GM06990 (cell line): ENCODE data around the gene SULT1B1.

Experiments
- DNase-seq: peaks from one replicate; pipeline ENCODE4 v3.0.0-alpha.2; 2011; ENCODE audit not compliant: insufficient read length; ENCODE audit errors: extremely low read depth
- H3K27me3 ChIP-seq: replicated peaks from 2 replicates; pipeline ENCODE4 v1.6.0; 2011; ENCODE audit warnings: low read length; ENCODE audit not compliant: control insufficient read depth, insufficient read depth
- H3K36me3 ChIP-seq: 2 replicates; pipeline ENCODE4 v1.5.1; 2011; ENCODE audit warnings: low read length; ENCODE audit not compliant: control insufficient read depth, insufficient read depth
- H3K4me3 ChIP-seq: replicated peaks from 2 replicates; pipeline ENCODE4 v1.5.1; 2011; ENCODE audit warnings: low read depth, mild to moderate bottlenecking, control low read depth, low read length
- TF ChIP-seq, protein P1 (sequence below): IDR thresholded peaks from 2 replicates; pipeline ENCODE4 v1.5.1; 2011; ENCODE audit warnings: low read length, control low read depth, mild to moderate bottlenecking, inconsistent platforms; ENCODE audit not compliant: insufficient read depth, poor library complexity, severe bottlenecking

The SULT1B1 gene

DNA sequence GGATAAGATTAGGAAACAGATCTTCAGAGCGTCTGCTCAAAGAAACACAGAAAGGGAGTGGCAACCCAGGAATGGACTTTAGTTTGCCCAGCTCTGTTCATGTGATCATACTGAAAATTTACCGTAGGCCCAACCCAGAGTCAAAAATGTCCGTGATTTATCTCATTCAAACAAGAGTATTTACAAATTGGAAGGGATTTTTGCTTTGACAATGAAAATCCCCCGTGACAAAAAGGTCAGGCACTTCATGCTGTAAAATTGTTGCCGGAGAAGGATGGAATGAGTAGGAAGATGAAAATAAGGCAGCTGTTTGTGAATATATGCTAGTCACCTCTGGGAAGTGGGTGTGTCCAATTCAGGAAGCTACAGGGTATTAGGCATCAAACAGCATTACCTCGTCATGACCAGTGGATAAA lies 1.2 kb downstream of the SULT1B1 start:
- Histone ChIP-seq H3K4me3 (no peak overlapping the region), H3K36me3 (no peaks in the 10 kb centered on the region), H3K27me3 (no peaks in the 10 kb centered on the region)
- DNase-seq: no peak
- TF ChIP-seq, protein P1, sequence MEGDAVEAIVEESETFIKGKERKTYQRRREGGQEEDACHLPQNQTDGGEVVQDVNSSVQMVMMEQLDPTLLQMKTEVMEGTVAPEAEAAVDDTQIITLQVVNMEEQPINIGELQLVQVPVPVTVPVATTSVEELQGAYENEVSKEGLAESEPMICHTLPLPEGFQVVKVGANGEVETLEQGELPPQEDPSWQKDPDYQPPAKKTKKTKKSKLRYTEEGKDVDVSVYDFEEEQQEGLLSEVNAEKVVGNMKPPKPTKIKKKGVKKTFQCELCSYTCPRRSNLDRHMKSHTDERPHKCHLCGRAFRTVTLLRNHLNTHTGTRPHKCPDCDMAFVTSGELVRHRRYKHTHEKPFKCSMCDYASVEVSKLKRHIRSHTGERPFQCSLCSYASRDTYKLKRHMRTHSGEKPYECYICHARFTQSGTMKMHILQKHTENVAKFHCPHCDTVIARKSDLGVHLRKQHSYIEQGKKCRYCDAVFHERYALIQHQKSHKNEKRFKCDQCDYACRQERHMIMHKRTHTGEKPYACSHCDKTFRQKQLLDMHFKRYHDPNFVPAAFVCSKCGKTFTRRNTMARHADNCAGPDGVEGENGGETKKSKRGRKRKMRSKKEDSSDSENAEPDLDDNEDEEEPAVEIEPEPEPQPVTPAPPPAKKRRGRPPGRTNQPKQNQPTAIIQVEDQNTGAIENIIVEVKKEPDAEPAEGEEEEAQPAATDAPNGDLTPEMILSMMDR: no peak

DNA sequence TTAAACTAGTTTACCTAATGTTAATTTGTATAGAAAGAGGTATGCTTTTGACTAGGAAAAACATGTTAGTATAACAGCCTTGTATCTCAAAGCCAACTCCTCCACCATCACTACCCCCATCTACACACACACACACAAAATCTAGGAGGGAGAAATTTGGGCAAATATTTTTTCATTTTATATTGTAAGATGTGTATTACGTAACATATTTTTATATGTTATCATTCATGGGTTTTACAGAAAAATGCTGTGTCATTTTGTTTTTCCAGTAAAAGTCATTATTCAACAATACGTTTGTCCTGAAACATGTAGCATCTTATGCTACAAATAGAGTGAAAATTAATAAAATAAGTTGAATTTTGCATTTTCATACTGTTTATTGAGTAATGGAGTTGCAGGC lies 3.0 kb downstream of the SULT1B1 start:
- H3K36me3 ChIP-seq: no peaks in the 10 kb centered on the region
- DNase-seq: no peak
- no peaks in the 10 kb centered on the region for H3K27me3 ChIP-seq
- TF ChIP-seq, protein P1: no peak
- H3K4me3 ChIP-seq: no peak overlapping the region

DNA sequence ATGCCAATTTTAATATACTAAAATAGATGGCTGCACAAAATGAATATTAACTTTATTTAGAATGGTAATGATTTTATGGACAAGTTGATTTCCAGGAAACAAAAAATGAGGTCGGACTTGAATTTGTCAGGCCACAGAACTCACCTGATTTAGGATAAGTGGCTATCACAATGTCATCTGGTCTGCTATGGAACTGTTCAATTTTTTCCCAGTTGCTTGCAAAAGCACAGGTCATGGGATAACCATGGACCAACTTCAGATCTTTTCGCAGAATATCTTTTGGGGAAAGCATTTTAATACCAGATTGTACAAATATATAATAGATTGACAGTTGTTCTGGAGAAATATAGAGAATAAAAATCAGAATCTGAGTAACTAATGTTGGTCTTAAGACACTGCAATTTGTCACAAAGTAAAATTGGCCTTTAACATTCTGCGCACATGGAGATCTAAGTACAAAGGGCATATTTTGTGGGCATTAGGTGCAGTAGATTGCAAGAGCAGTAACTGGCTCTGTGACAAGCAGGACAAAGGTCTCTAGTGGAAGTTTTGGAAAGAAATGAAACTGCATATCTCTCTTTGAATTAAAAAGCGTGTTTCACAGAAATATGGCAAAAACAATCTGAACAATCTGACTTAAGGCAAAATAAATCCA lies 5.4 kb downstream of the SULT1B1 start:
- Histone ChIP-seq H3K36me3 (no peaks in the 10 kb centered on the region), H3K27me3 (no peaks in the 10 kb centered on the region), H3K4me3 (no peak overlapping the region)
- no peak for DNase-seq
- TF ChIP-seq, protein P1: no peak

DNA sequence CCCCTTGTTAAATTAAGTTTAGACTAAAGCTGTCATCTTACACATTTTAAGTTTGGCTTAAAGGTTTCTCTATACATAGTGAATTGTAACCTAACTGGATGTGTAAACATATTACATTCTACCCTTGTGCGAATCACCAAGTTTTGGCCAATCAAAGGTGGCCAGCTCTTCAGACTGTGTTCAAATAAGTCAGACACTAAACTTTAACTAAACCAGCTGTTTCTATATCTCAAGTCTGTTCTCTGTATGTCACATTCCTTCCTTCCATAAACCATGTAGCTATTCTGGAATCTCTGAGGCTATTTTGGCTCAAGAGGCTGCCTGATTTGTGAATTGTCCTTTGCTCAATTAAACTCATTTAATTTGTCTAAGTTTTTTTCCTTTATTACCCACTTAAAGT lies 6.7 kb downstream of the SULT1B1 start:
- TF ChIP-seq, protein P1: no peak
- DNase-seq: no peak
- no peak overlapping the region for H3K4me3 ChIP-seq
- H3K36me3 ChIP-seq: no peaks in the 10 kb centered on the region
- no peaks in the 10 kb centered on the region for H3K27me3 ChIP-seq

DNA sequence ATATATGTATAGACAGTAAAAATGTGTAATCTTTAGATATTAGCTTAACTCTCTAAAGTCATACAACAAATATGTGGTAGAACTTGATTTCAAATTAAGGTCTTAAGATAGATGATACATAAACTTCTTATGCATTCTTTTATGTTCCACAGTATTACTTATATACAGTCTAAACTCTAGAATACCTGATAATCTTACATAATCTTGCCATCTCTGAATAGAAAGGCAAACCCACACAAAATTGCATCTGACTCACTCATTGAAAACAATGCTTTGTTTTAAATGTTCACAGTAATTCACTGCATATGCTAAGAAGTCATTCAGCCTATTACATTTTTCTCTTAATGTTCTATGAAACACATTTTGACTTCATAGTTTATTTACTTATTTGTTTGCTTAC lies 10.1 kb downstream of the SULT1B1 start:
- Histone ChIP-seq H3K36me3 (no peaks in the 10 kb centered on the region), H3K27me3 (no peaks in the 10 kb centered on the region), H3K4me3 (no peak overlapping the region)
- no peak for DNase-seq
- TF ChIP-seq, protein P1: no peak

DNA sequence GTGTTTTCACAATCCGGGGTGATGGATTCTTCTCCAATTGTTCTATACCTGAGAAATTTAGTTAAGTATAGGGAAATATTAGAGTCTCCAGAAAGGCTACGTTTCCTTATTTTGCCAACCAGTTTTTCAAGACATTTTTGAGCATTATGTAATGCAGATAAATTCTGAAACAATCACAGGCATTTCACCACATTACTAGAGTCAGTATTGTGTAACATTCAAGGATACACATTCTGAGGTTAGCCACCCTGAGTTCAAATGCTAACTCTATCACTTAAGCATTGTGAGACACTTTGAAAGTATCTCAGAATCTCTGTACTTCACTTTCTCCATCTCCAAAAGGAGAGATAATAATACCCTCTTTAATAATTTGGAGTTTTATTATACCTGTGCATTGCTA lies 10.6 kb downstream of the SULT1B1 start:
- TF ChIP-seq, protein P1: no peak
- Histone ChIP-seq H3K36me3 (no peaks in the 10 kb centered on the region), H3K27me3 (no peaks in the 10 kb centered on the region), H3K4me3 (no peak overlapping the region)
- DNase-seq: no peak
